Liver (tissue), 9 donors: ENCODE data around the gene AJM1. TPM values are rescaled to one million over a fixed set of nuclear protein-coding genes. Genes with fewer than 3 reads are reported as not detected.

ENCODE experiments used
- DNase-seq: peaks from one replicate; pipeline ENCODE4 v3.0.0-alpha.2; 2017; ENCODE audit warnings: low spot score
- H3K27ac ChIP-seq, 2 donors: one replicate each; pipeline ENCODE4 v1.7.0; 2013; ENCODE audit warnings: inconsistent platforms in 2 of 2, low read length in 2 of 2, control low read depth in 1 of 2, low read depth in 1 of 2, mild to moderate bottlenecking in 1 of 2
- H3K27me3 ChIP-seq, 4 donors: one replicate each; pipeline versions ENCODE4 v1.6.1 to v1.7.0; 2013; ENCODE audit warnings: low read length in 3 of 4, inconsistent platforms in 1 of 4, mild to moderate bottlenecking in 1 of 4, moderate library complexity in 1 of 4; ENCODE audit not compliant: control insufficient read depth in 4 of 4, insufficient read depth in 4 of 4
- H3K36me3 ChIP-seq, 4 donors: one replicate each; pipeline versions ENCODE4 v1.6.1 to v1.7.0; 2013; ENCODE audit warnings: low read length in 3 of 4, mild to moderate bottlenecking in 3 of 4, low read depth in 1 of 4, moderate library complexity in 1 of 4; ENCODE audit not compliant: control insufficient read depth in 4 of 4, insufficient read depth in 3 of 4
- H3K4me1 ChIP-seq, 4 donors: one replicate each; pipeline versions ENCODE4 v1.6.1 to v1.7.0; 2013; ENCODE audit warnings: low read length in 3 of 4, mild to moderate bottlenecking in 3 of 4, moderate library complexity in 1 of 4; ENCODE audit not compliant: control insufficient read depth in 4 of 4, insufficient read depth in 4 of 4
- H3K4me3 ChIP-seq, 3 donors: one replicate each; pipeline versions ENCODE4 v1.6.1 to v1.7.0; 2013; ENCODE audit warnings: low read length in 3 of 3, control low read depth in 1 of 3, low read depth in 1 of 3, mild to moderate bottlenecking in 1 of 3
- H3K9ac ChIP-seq, 2 donors: one replicate each; pipeline ENCODE4 v1.7.0; 2013; ENCODE audit warnings: low read length in 2 of 2, mild to moderate bottlenecking in 2 of 2, moderate library complexity in 2 of 2, control low read depth in 1 of 2, low read depth in 1 of 2
- H3K9me3 ChIP-seq, 4 donors: one replicate each; pipeline versions ENCODE4 v1.6.1 to v1.7.0; 2013; ENCODE audit warnings: low read length in 3 of 4; ENCODE audit not compliant: control insufficient read depth in 4 of 4
- ATF3 ChIP-seq: IDR thresholded peaks from 2 replicates; pipeline ENCODE4 v1.6.1; 2016; ENCODE audit warnings: antibody characterized with exemption
- EGR1 ChIP-seq, 2 donors: IDR thresholded peaks; 2 replicates each; pipeline ENCODE4 v1.6.1; 2016 to 2018; ENCODE audit warnings: antibody characterized with exemption in 2 of 2, low read depth in 2 of 2
- FOXA2 ChIP-seq: IDR thresholded peaks from 2 replicates; pipeline ENCODE4 v1.6.1; 2016; ENCODE audit warnings: antibody characterized with exemption
- GABPA ChIP-seq, 2 donors: IDR thresholded peaks in 1 of 2; conservative IDR thresholded peaks in 1 of 2; 2 replicates each; pipeline ENCODE4 v1.6.1; 2016; ENCODE audit warnings: antibody characterized with exemption in 2 of 2, mild to moderate bottlenecking in 1 of 2, moderate library complexity in 1 of 2
- HNF4A ChIP-seq, 2 donors: conservative IDR thresholded peaks; 2 replicates each; pipeline ENCODE4 v1.6.1; 2016; ENCODE audit warnings: antibody characterized with exemption in 2 of 2, mild to moderate bottlenecking in 2 of 2
- HNF4G ChIP-seq: IDR thresholded peaks from 2 replicates; pipeline ENCODE4 v1.6.1; 2016; ENCODE audit warnings: antibody characterized with exemption
- NR2F2 ChIP-seq: IDR thresholded peaks from 2 replicates; pipeline ENCODE4 v1.6.1; 2016; ENCODE audit warnings: antibody characterized with exemption
- RAD21 ChIP-seq, 2 donors: IDR thresholded peaks; 2 replicates each; pipeline ENCODE4 v1.6.1; 2016; ENCODE audit warnings: antibody characterized with exemption in 2 of 2, mild to moderate bottlenecking in 2 of 2
- REST ChIP-seq: IDR thresholded peaks from 2 replicates; pipeline ENCODE4 v1.6.1; 2016; ENCODE audit warnings: antibody characterized with exemption, mild to moderate bottlenecking
- RXRA ChIP-seq, 2 donors: IDR thresholded peaks; 2 replicates each; pipeline ENCODE4 v1.6.1; 2017 to 2018; ENCODE audit warnings: antibody characterized with exemption in 2 of 2, mild to moderate bottlenecking in 1 of 2
- SP1 ChIP-seq: IDR thresholded peaks from 2 replicates; pipeline ENCODE4 v1.6.1; 2018; ENCODE audit warnings: antibody characterized with exemption, mild to moderate bottlenecking
- YY1 ChIP-seq: IDR thresholded peaks from 2 replicates; pipeline ENCODE4 v1.6.1; 2016; ENCODE audit warnings: antibody characterized with exemption, mild to moderate bottlenecking
- ZBTB33 ChIP-seq: IDR thresholded peaks from 2 replicates; pipeline ENCODE4 v1.6.1; 2016; ENCODE audit warnings: antibody characterized with exemption
- WGBS: extraction: QIAGEN DNeasy Blood & Tissue Kit; methylation state at CpG from one replicate; pipeline ENCODE4 v1.1.7; 2013; 5-methylcytosine and 5-hydroxymethylcytosine counted together
- polyA plus RNA-seq, 2 donors: library from polyadenylated mRNA; stranded (reverse) in 1 of 2; unstranded in 1 of 2; fragments of 200-250 nt in 1 of 2; fragments of >200 nt in 1 of 2; fragmentation: Nextera tagmentation in 1 of 2; extraction: Ambion mirVana in 1 of 2; gene quantifications; one replicate each; pipeline versions ENCODE4 v1.2.1 to v1.2.3, GENCODE V29; 2013 to 2015
- total RNA-seq, 2 donors: library from RNA; depleted of rRNA; stranded (reverse); fragments of >200 nt; gene quantifications; one replicate each; pipeline ENCODE4 v1.2.3, GENCODE V29; 2014
- donor health status: healthy.
- donor health status: healthy.
- donor health status: healthy.
- donor health status: healthy.
- donor health status: healthy.

The AJM1 gene
- total and polyA plus RNA-seq, 4 donors: 0.56 to 2.3 (median 0.82) TPM

GRCh38 chr9:136858844-136859757 is 16.8 kb downstream of the AJM1 start:
- no peak overlapping the region for H3K4me3 ChIP-seq
- 45% methylated on average over 20 of the region's 20 CpGs for WGBS

More at GRCh38 chr9:136858844-136859757, 16.8 kb downstream of the AJM1 start:
- Histone ChIP-seq H3K36me3 (peaks cover 10 to 25% (median 12%) of the 10 kb centered on the region in 4 donors), H3K9me3 (no peaks in the 10 kb centered on the region), H3K4me1 (peaks cover 26 to 74% (median 46%) of the 10 kb centered on the region in 4 donors), H3K27me3 (no peaks in the 10 kb centered on the region), H3K9ac (no peak overlapping the region), H3K27ac (peak overlapping the region; percentile 76 to 84)
- peak; percentile 39 for DNase-seq
- no peak for TF ChIP-seq ZBTB33
- peak; percentile 97 for TF ChIP-seq SP1
- peak; percentile 95 for TF ChIP-seq HNF4G
- no peak for TF ChIP-seq ATF3
- TF ChIP-seq HNF4A (conservative IDR thresholded peaks at IDR 0.05): peak; percentile 98
- peak; percentile 67 for TF ChIP-seq YY1
- TF ChIP-seq RXRA (IDR thresholded peaks at IDR 0.05): peak; percentile 85 to 94
- TF ChIP-seq GABPA (IDR thresholded peaks at IDR 0.05 in 1 of 2, conservative IDR thresholded peaks at IDR 0.05 in 1 of 2): no peak
- TF ChIP-seq EGR1 (IDR thresholded peaks at IDR 0.05; ENCODE audit: low read depth in 2 of 2): no peak
- peak; percentile 67 for TF ChIP-seq REST
- TF ChIP-seq NR2F2: peak; percentile 72
- TF ChIP-seq FOXA2: no peak
- peak in 1 of 2 donors; percentile 65 for TF ChIP-seq RAD21 (IDR thresholded peaks at IDR 0.05)
